GF-D8 (cell line): ENCODE results near the gene MTMR11.
"Not testable (repeated sequence)": the region's sequence is repeated elsewhere in the genome, so short reads cannot be mapped to it uniquely, and the experiment has no call there.

Experiments used
- DNase-seq: peaks from one replicate; lab custom pipeline; 2025; lab: John Stamatoyannopoulos, UW

Gene MTMR11, protein sequence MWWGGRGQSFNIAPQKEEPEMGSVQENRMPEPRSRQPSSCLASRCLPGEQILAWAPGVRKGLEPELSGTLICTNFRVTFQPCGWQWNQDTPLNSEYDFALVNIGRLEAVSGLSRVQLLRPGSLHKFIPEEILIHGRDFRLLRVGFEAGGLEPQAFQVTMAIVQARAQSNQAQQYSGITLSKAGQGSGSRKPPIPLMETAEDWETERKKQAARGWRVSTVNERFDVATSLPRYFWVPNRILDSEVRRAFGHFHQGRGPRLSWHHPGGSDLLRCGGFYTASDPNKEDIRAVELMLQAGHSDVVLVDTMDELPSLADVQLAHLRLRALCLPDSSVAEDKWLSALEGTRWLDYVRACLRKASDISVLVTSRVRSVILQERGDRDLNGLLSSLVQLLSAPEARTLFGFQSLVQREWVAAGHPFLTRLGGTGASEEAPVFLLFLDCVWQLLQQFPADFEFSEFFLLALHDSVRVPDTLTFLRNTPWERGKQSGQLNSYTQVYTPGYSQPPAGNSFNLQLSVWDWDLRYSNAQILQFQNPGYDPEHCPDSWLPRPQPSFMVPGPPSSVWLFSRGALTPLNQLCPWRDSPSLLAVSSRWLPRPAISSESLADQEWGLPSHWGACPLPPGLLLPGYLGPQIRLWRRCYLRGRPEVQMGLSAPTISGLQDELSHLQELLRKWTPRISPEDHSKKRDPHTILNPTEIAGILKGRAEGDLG

GRCh38 chr1:149936170-149936991 lies at the start of gene MTMR11:
MTMR11 (minus strand) TSS chr1:149936879; CDS start chr1:149936647, 232 bp downstream.
- DNase-seq = no peak

- no peak for DNase-seq
Measured at GRCh38 chr1:149979972-149980540, 43.4 kb upstream of the MTMR11 start.

GRCh38 chr1:149979245-149979971 lies 42.7 kb upstream of the MTMR11 start:
- DNase-seq = no peak

GRCh38 chr1:149978547-149979023 lies 41.9 kb upstream of the MTMR11 start:
- no peak for DNase-seq

DNA sequence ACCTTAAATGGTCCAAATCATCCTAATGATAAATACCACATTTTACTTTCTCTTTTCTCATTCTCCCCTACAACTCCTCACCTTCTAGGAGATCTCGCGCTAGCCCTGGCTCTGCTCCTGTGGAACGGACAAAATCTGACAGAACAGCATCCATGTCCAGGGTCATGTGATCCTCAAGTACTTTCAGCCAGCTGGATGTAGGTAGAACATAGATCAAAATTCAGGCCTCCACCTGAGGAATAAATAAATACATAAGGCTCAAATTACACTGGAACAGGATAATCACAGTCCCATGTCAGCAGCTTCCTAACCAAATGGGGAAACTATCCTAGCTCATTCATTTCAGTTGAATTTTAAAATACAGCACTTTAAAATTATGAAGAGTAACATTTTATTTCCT lies 40.7 kb upstream of the MTMR11 start:
- DNase-seq = no peak

DNA sequence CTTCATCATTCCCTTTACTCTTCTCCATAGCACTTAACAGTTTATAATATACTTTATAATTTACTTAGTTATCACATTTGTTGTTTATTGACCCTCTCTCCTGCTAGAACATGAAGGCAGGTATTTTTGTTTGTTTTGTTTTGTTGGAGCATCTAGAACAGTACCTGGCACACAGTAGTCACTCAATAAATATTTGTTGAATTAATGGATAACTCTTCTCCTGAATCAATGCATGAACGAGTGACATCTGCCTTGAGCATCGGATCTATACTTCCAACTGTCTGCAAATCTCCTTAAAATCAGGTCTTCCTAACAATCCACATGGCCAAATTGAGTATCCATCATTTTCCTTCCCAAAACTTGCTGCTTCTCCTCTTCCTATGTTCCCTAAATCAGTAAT lies 35.9 kb upstream of the MTMR11 start:
- no peak for DNase-seq

DNA sequence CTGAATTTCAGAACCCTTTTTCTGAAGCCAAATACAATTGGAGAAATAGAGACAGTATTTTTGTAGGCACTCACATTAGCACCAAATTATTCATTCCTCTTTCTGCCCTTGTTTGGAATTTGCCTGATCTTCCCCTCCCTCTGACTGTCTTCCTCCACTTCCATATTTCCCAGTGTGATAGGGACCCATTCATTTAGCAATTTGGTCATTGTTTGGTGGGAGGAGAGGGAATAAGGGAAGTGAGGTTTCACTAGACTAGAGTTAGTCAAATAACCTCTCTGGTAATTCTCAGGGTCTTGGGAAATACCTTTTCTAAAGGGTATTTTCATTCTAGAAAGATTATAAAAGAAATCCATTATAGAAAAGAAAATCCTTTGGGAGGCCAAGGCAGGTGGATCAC lies 31.0 kb upstream of the MTMR11 start:
- no peak for DNase-seq

DNA sequence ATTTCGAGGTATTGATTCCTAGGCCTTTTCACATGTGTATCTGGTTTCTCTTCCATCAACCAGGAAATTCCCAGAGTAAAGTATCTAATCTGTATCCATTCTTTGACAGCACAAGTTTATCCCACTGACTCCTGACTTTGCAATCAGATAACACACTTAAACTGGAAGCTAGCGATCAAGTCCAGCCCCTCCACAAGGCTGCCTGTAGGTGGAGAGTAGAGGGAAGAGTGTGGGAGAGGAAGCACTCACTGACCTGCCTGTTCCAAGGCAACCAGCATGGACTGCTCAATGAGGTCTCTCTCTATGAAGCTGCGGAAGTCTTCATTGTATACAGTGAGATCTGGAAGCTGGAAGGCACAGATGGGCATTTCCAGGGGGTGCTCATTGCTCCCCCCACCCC lies 30.4 kb upstream of the MTMR11 start:
- DNase-seq = no peak

DNA sequence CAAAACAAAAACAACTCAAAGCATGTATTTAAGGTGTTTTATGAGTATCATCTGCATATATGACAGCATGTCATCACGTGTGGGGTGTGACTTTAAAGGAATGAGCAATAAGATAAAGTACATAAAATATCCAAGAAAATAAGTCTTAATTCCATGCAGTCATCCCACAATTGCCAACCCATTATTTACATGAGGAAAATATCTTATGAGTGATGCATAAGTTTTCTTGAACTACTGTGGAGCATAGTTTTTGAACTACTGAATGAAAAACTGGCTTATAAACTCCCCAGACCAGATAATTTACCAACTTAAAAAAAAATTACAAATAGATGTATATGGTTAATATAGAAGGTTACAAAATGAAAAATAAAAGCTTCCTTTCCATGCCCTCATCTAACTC lies 29.7 kb upstream of the MTMR11 start:
- DNase-seq = no peak

- DNase-seq = no peak
Measured at GRCh38 chr1:149965440-149965839, 28.8 kb upstream of the MTMR11 start.

DNA sequence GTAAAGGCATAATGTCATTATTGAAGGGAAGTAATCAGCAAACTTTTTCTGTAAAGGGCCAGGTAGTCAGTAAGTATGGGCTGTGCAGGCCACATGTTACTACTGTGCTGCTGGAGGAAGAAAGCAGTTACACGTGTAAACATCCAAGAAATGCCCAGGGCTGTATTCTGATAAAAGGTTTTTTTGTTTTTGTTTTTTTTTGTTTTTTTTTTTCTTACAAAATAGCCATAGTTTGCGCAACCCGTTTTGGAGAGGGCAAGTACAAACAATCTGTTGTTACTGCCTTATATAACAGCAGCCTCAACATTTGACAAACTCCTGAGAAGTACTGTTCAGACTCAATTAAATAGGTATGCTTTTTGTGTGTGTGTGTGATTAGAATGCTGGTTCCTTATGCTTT lies 26.7 kb upstream of the MTMR11 start:
- no peak for DNase-seq

DNA sequence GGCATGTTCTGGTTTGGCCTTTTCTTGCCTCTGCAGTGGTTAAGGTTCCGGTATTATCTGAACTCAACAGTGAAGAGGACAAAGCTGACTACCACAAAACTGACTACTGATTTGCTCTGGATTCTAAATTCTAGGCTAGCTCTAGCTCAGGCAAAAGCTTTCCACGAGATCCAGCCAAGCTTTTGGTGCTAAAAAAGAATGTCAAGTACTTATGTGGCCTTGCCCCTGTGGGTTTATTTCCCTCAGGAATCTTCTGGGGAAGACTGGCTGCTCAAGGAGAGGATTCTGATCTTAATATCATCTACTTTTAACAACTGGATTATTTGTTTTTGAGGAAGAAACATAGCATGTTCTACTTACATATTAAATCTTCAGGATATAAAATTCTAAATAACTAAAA lies 26.1 kb upstream of the MTMR11 start:
- DNase-seq = no peak

- peak; percentile 78 for DNase-seq
Measured at GRCh38 chr1:149962039-149962647, 25.5 kb upstream of the MTMR11 start.

DNA sequence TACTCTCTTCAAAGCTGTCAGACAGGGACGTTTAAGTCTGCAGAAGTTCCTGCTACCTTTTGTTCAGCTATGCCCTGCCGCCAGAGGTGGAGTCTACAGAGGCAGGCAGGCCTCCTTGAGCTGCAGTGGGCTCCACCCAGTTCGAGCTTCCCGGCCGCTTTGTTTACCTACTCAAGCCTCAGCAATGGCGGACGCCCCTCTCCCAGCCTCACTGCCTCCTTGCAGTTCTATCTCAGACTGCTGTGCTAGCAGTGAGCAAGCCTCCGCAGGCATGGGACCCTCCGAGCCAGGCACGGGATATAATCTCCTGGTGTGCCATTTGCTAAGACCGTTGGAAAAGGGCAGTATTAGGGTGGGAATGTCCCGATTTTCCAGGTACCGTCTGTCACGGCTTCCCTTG lies 20.9 kb upstream of the MTMR11 start:
- DNase-seq = not testable (repeated sequence)

GRCh38 chr1:149949911-149950310 lies 13.2 kb upstream of the MTMR11 start:
- no peak for DNase-seq

GRCh38 chr1:149945206-149945605 lies 8.5 kb upstream of the MTMR11 start:
- no peak for DNase-seq

- DNase-seq = no peak
Measured at GRCh38 chr1:149942885-149943284, 6.2 kb upstream of the MTMR11 start.

DNA sequence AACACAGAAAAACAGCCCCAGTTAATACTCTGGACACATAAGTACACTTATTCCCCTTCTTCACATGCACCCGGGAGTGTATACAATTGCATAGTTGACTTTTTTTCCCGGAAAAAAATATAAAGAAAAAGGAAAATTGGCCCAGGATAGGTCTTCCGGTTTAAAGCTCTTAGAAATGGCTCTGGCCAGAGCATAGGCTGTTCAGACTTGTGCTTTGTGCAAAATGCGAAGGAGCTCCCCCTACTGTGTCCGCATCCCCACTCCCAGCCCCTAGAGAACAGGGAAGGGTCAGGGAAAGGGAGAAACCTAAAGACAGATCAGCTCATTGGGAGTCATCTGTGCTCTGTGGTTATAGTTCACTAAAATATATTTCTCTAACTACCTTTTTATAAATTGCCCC lies 5.5 kb upstream of the MTMR11 start:
- no peak for DNase-seq

DNA sequence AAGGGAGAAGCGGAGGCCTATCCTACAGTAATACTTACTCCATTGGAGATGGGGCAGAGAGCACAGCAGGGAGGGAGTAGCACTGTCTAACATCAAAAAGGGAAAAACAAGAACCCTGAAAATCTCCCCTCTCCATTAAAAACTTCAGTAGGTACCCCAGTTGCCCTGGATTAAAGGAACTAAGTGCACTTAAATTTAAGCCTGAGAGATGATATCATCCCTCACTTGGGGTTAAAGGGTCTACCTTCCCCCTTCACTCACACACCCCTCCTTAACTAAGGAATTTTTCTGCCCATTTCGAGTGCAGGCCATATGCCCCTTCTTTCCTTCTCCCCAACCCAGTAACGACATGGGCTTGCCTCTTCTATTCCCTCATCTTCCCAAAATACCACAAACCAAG lies 3.7 kb upstream of the MTMR11 start:
- DNase-seq = no peak

DNA sequence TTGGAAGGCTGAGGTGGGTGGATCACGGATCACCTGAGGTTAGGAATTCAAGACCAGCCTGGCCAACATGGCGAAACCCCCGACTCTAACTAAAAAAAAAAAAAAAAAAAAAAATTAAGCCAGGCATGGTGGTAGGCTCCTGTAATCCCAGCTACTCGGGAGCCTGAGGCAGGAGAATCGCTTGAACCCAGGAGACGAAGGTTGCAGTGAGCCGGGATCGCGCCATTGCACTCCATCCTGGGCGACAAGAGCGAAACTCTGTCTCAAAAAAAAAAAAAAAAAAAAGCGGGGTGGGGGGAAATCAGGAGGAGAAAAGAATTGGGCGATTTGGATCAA lies 2.0 kb upstream of the MTMR11 start:
- DNase-seq = not testable (repeated sequence)

- DNase-seq = no peak
Measured at GRCh38 chr1:149937759-149938158, 1.1 kb upstream of the MTMR11 start.
